GM18868 (cell line): ENCODE results near the gene KCNT1.
"Not testable (repeated sequence)": the region's sequence is repeated elsewhere in the genome, so short reads cannot be mapped to it uniquely, and the experiment has no call there.

ENCODE experiments used
- ATAC-seq: cut with Tn5 transposase; IDR thresholded peaks from one replicate; pipeline ENCODE4 v1.9.1; 2021; ENCODE audit warnings: mild to moderate bottlenecking, moderate library complexity; ENCODE audit not compliant: unreplicated experiment

The KCNT1 gene

DNA sequence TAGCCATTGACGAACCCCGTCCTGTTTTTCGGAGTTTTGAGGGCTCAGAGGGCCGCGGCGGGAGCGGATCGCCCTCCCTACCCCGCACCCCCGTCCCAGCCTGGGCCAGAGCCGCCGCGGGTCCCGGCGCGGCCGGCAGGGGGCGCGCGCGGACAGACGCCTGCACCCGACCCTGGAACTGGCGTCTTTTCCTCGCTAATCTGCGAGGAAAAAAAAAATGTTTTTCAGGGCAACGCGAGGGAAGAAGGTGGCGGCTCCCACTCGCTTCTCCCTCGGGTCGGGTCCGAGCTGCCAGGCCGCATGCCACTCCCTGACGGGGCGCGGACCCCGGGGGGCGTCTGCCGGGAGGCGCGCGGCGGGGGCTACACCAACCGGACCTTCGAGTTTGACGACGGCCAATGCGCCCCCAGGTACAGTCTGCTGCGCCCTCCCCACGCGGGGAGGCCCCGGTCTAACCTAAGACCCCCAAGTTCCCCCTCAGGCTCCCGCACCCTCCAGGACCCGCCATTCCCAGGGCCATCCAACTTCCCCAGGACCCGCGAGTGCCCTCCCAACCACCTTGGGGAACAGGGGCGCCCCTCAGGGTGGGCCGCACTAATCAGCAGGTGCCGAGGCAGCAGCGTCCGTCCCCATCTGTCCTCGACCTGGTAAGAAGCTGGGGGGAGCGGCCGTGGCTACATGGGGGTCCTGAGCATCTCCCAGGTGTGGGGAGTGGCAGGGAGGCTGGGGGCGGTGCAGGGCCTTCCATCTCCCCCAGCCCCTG, at the start of gene KCNT1:
KCNT1 (plus strand) TSS at position 227 of the 763 bp plus-strand sequence; CDS start at position 301, 74 bp downstream.
- ATAC-seq: no peak

- ATAC-seq: no peak
Measured at GRCh38 chr9:135655317-135655716, 46.7 kb upstream of the KCNT1 start.

DNA sequence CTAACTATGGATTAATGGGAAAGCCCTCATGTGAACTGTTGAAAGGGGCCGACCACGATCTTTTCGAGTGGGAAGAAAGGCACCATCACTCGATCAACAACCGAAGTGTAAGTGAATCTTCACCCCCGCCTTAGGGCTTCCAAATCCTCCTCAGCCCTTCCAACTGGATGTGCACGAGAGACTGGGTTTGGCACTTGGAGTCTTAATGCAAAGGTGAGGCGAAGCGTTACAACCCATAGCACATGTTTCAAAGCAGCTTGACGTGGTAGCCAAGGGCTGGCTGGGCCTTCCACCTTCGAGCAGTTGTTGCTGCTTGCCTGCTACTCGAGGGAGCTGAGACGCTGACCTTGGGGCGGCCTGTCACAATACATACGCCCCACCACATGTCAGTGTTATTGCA, 44.6 kb upstream of the KCNT1 start:
- ATAC-seq: no peak

DNA sequence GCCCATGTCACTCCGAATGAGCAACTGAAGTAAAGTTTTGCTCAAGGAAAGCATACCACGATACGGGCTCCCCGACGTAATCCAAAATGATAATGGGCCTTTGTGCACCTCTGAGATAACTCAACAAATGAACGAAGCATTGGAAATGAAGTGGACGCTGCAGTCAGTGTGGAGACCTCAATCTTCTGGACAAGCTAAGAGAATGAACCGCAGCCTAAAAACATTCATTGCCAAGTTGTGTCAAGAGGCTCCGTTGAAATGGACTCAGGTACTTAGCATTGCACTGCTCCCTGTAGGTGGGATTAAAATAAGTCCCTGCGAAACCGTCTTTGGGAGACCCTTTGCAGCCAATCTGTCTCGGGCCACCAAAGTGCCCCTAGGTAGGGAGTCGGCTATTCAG, 42.7 kb upstream of the KCNT1 start:
- ATAC-seq: no peak

DNA sequence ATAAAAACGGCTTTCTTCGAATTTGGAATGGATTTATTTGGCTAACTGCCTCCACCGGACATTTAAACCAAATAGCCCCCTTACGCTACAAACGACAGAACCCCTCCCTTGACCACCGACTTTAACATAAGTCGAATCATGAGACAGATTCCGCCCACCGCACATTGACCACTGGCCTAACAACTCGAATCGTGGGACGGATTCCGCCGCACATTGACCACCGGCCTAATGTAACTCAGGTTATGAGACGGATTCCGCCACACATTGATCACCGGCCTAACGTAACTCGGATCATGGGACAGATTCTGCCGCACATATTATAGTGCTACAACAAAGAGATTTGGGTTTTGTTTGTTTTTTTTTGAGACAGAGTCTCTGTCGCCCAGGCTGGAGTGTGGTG, 41.6 kb upstream of the KCNT1 start:
- no peak for ATAC-seq

DNA sequence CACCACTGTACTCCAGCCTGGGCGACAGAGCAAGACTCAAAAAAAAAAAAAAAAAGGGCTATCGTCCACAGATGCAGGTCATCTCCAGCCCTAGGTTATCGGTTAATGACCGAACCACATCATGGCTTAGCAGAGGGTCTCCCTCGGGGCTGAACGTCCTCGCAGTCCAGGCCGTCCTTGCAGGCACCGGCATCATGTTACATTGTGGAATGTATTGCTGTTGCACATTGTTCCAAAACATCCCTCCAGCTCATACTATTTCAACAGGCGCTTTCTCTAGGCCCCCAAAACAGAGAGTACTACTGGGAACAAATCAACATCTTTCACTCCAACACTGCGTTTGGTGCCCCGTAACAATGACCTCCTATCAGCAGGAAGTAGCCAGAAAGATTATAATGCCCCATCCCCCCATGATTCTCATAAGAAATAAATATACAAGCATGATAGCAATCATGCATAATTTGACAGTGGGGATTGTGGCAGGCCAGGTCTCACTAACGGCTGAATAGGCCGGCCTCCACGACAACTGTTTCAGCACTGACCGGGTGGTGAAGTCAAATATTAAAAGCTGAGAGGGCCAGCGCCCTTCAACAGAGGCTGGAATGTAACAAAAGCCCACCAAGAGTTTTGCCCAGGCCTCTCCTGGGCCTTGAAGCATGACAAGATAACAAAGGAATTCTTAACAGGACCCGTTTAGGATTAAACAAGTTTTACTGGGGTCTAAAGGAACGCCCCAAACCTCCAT, 40.0 kb upstream of the KCNT1 start:
- no peak for ATAC-seq

DNA sequence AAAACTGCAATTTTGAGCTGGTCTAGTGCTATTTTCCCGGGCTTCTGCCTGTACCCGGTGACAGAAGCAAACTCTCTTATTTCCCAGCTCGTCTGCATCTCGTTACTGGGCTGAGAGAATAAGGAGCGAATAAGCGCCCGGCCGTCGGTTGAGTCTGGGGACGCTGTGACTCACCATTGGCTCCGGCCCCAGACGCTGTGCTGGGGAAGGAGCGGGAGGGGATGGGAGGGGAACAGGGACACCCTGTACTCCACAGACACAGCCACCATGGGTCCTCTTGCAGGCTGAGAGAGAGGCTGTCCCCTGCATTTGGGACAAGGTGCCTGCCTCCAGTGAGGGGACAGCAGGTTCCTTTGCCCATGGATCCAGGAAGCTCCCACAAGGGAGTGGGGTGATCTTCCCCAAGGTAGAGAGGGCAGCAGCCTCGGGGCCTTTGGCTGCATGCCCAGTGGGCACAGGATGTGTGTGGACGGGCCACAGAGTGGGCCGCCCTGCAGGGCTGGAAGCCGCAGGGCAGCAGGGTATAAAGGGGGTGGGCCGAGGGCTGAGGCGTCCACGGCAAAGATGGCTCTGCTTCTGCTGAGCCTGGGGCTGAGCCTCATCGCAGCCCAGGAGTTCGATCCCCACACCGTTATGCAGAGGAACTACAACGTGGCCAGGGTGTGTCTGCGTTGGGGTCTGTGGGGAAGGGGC, 39.1 kb upstream of the KCNT1 start, which contains the start of gene LCN9:
LCN9 (plus strand) TSS at position 552 of the 693 bp plus-strand sequence; CDS start at position 565, 13 bp downstream.
- no peak for ATAC-seq

- no peak for ATAC-seq
Measured at GRCh38 chr9:135663451-135663770, 38.6 kb upstream of the KCNT1 start.

GRCh38 chr9:135663857-135664256, 38.1 kb upstream of the KCNT1 start:
- no peak for ATAC-seq

DNA sequence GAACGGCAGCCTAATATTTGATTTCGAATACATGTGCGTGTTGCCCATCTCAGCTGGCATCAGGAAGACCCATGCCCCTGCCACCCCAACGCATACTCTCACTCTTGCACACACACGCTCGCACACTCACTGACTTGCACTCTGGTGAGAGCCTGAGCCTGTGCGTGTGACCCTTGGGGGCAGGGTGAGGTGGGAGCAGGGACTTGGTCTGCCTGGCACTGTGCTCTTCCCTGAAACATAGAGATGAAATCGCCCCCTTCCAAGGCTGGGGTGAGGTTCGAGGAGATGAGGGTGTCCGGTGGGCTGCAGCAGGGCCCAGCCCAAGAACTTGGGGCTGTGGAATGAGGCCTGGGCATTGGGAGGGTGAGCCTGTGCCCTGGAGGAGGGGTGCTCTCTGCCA, 37.7 kb upstream of the KCNT1 start:
- no peak for ATAC-seq

- no peak for ATAC-seq
Measured at GRCh38 chr9:135664801-135665794, 36.9 kb upstream of the KCNT1 start.

GRCh38 chr9:135665795-135666189, 36.2 kb upstream of the KCNT1 start:
- ATAC-seq: no peak

GRCh38 chr9:135666534-135667462, 35.2 kb upstream of the KCNT1 start:
- no peak for ATAC-seq

DNA sequence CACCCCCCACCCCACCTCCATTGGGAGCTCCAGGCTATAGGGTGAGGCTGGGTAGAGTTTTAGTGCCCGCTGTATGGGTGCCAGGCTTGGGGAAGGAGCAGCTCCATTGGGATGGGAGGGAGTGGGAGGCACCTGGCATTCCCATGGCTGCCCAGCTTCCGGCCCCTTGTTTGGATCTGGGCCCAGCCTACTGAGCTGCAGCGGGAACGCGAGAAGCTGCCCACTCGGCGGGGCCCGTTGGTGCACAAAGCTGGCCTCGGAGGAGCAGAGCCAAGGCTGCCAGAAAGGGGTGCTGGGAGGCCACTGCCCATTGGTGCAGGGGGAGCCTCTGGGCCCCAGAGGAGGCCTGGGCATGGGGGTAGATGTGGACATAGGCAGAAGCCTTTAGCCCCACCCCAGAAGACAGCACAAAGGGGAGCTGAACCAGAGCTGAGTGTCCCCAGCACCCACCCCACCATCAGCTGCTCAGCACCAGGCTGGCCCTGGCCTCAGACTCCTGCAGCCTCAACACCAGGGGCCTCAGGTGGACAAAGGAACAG, 34.5 kb upstream of the KCNT1 start:
- ATAC-seq: no peak

DNA sequence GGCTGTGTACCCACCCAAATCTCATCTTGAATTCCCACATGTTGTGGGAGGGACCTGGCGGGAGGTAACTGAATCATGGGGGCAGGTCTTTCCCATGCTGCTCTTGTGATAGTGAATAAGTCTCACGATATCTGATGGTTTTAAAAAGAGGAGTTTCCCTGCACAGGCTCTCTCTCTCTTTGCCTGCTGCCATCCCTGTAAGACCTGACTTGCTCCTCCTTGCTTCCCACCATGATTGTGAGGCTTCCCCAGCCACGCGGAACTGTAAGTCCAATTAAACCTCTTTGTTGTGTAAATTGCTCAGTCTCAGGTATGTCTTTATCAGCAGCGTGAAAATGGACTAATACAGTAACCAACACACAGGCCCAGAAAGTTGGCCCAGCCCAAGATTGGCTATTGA, 33.0 kb upstream of the KCNT1 start:
- ATAC-seq: not testable (repeated sequence)

GRCh38 chr9:135669616-135670285, 32.2 kb upstream of the KCNT1 start:
- no peak for ATAC-seq

DNA sequence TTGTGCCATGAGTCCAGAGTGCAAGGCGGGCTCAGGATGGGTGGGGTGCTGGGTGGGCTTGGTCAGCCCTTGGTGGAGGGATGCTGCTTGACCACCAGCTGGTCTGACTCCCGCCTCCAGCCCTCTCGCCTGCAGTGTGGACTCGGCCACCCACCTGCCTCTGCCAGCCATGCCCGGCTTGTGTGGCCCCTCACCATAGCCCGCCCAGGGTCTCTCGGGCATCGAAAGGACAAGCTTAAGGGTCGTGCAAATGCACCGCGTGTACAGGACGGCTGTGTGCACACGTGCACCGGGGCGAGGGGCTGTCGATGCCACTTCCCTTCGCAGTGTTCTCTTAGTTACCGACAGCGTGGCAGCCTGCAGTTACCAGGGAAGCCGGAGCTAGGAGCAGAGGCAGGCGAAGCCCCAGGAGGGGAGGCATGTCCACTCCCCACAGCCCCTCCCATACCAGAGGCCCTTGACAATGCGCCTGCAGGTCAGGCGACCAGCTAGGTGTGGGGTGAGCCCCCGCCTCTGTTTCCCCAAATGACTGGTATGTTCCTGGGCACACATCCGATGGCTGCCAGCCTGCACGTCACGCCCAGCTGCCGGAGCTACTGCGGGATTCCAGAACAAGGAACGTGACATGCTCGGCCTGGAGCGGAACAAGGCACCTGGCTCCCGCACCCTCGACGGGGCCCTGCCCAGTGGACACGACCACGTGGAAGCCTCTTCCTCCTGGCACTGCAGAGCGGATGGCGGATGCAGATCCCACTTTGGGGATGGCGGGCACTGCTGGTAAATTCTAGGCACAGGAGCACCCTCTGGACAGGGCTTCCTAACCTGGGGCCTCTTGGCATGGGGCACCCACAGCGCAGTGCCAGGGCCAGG, 31.0 kb upstream of the KCNT1 start:
- no peak for ATAC-seq

DNA sequence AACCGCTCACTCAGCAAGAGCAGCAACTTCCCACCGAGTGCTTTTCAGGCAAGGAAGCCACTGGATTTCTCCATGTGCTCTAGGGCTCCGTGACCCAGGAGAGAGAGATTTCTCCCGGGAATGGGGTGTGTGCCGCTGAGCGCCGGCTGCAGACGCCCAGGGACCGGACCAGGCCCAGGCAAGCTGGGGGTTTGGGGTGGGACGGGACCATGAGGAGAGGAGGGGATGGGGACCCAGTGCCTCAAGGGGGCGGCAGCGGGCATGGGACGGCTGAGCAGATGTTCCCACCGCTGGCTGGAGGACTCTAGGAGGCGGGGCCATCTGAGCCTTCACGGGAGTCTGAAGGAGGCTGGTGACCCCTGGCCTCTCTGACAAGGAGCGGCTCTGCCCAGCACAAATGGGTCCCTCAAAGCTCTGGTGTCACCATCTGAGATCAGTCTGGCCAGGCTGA, 30.4 kb upstream of the KCNT1 start:
- ATAC-seq: no peak
